ENCODE measurements around the gene TMEM72.

DNA sequence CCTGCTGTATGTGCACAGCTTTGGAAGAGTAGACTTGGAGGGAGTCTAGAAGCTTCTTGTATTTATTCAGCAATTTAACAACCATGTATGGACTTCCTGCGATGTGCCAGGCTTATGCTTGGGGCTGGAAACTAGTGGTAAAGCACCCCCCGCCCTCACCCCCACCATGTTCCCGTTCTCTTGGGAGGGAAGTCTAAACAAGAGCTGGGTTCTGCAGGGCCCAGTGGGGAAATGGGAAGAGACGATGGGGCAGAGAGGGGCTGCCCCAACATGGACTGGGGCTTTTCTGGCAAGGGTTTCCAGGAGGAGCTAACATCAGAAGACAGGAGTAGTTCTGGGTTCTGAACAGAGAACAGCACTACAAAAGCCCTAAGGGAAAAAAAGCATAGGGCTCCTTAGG, 56.5 kb downstream of the TMEM72 start:
- no peak for TF ChIP-seq CTCF (IDR thresholded peaks at IDR 0.05; ENCODE audit: poor library complexity)
- TF ChIP-seq EZH2 (IDR thresholded peaks at IDR 0.05; ENCODE audit: borderline replicate concordance), result no peak
- no peak for TF ChIP-seq EZH2phosphoT487 (IDR thresholded peaks at IDR 0.05; ENCODE audit: low read depth, severe bottlenecking, unreplicated experiment)

Measured in hepatocyte (in vitro differentiated cells).